Activated CD8-positive, alpha-beta memory T cell treated with anti-CD3 and anti-CD28 coated beads for 24 hours (primary cell): ENCODE measurements around the gene ZNG1B.
"Not testable (repeated sequence)": the region's sequence is repeated elsewhere in the genome, so short reads cannot be mapped to it uniquely, and the experiment has no call there.

Experiments
- DNase-seq: peaks from one replicate; pipeline ENCODE4 v3.0.0-alpha.2; 2020

Gene ZNG1B

DNA sequence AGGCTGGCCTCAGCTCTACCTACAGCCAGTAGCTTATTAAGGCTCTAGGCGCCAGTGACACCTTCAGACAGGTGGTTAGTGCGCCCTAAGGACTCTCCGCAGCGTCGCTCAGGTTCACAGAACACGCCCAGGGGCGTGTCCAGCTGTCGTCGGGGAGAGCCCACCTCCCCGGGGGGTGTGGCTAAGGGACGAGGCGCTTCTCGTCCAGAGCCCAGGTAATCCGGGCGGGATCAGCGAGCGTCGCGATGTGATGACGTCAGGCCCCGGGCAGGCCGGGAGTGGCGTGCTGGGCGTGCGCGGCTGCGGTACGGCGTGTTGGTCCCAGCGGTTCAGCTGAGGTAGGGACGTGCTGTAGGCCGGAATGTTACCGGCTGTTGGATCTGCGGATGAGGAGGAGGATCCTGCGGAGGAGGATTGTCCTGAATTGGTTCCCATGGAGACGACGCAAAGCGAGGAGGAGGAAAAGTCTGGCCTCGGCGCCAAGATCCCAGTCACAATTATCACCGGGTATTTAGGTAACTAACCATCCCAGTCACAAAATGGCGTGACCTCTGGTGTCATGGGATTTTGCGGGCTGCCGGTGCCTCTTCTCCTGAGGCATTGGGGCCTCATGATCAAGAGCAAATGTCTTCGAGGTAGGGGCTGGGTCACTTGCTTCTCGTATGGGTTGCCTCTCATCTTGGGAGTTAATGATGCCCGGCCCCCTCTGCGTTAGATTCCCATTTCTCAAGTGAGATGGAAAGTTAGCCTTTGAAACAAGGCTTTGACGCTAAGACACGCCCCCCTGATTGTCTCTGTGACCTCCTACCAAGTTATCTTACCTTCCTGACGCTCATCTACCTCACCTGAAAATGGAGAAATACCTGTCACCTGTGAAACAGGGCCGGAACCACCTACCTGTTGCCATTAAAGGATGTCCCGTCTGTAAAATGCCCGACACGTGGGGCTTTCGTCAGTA lies at the start of gene ZNG1B:
ZNG1B (plus strand) TSS at position 184 of the 958 bp plus-strand sequence; CDS start at position 362, 178 bp downstream.
- DNase-seq, result peak; percentile 80

DNA sequence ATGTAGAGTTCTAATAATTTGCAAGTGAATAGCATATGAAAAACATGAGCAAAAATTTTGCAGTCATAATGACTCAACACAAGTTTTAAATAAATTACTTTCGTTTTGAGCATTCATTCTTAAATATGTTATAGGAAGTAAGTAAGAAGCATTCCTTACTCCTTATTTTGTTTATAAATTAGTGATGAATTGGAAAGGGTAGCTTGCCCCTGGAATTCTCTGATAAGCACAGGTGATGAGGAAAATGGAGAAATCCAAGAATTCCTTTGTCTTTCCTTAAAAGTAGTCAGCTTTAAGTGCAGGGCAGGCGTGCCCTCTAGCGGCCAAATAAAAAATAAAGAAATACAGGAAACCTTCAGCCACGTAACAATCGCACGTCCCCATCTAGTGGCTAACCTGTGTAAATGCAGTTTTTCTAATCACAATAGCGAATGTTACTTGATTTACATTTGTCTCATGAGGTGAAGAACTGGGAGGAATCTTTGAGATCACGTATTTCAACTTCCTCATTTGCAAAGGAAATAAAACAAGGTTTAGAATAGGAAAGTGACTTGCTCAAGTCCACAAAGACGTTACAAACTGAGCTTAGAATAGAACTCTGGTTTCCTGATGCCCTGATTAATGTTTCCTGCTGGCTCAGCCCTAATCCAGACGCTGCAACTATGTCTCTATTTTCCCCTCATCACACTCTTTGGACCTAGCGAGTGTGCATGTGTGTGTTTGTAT lies 47.2 kb upstream of the ZNG1B start:
- no peak for DNase-seq

DNA sequence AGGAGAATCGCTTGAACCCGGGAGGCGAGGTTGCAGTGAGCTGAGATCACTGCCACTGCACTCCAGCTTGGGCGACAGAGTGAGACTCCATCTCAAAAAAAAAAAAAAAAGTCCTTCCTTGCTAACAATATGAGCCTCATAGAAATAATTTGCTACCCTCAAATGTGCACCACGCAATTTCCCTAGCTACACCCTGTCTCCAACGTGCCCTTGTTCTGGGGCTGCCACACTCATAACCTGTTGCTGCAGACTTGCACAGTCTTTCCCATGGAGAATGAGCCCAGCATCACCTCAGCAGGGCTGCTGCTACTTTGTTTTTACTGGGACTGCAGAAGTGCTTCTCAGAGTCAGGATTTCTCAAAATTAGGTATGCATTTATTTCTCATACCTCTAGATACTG lies 46.4 kb upstream of the ZNG1B start:
- DNase-seq, result no peak

DNA sequence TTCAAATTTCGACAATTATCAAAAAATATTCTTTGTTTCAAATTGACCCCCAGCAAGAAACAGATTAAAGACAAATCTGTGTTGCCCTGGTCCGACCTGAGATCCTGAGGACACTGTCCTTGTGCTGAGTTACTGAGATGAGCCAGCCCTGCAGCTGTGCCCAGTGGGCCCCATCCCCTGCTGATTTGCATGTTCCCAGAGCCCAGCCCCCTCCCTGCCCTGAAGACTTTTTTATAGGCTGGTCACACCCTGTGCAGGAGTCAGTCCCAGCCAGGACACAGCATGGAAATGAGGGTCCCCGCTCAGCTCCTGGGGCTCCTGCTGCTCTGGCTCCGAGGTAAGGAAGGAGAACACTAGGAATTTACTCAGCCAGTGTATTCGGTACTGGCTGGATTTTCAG lies 31.4 kb upstream of the ZNG1B start:
- DNase-seq, result no peak

DNA sequence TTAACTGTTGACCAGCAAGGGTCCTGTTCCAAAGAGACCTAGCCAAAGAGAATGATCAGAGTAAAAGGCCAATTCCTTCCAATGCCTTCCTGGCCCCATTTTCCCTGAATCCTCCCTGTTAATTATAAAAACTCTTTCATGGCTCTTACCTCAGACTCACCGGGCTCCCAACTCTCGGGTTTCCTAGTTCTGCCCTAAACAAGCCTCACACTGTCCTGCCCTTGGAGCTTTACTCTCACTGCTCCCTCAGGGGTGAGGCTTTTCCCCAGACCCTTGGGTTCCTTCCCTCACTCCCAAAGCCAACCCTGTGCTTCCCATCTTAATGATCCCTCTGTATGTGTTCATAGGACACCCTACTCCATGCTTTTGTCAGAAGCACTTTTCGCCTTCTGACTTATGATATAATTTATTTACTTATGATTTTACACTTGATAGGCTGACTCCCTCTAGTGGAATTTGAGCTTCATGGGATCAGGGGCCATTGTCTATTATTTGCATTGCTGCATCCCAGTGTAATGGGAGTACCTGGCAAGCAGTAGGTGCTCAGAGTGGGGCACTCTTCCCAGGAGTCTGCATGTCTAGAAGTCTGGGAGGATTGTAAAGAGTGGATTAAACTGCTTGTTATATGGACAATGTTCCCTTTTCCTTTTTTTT lies 29.9 kb upstream of the ZNG1B start:
- DNase-seq, result no peak

DNA sequence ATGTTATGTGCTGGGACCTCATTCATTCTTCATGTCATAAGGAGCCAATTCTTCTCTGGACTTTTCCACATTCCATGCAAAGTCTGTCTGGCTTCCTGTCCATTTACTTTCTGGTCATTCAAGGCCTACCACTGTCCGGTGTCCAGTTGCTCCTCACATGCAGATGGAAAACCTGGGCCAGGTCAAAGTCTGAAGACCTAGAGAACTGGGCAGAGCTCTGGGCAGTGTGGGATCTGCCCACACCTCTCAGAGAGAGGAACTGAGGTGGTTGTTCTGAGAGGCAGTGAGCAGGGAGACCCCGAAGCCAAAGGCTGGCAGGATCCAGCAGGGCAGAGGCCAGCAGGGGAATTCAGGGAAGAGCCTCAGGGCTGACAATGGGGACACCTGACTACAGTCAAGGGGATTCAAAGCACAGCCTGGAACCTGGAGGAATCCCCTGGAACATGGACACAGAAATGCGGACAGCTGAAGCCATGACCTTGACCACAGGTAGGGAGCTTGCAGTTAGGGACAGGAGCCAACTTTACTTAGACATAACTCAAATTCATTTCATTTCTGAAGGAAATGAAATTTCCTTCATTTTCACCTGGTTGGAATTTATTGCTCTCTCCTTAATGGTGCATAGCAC lies 25.7 kb upstream of the ZNG1B start:
- DNase-seq, result not testable (repeated sequence)

DNA sequence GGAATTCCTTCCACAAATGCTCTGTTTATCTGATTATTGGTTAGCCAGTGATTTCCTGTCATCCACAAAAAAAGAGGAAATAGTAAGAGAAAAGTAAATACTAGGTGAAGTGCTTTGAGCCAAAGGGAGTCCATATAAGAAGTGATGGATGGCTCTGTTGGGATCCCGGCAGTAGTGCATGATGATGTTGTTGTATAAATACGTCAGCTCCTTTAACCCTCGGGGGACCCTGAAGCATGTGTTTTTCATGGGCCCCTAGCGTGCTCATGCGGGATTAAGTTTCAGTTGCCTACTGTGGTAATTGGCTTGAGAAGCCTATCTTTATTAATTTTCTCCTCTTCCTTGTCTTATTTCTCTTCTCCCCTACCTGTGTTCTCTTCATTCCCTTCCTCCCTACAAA lies 24.7 kb upstream of the ZNG1B start:
- not testable (repeated sequence) for DNase-seq

DNA sequence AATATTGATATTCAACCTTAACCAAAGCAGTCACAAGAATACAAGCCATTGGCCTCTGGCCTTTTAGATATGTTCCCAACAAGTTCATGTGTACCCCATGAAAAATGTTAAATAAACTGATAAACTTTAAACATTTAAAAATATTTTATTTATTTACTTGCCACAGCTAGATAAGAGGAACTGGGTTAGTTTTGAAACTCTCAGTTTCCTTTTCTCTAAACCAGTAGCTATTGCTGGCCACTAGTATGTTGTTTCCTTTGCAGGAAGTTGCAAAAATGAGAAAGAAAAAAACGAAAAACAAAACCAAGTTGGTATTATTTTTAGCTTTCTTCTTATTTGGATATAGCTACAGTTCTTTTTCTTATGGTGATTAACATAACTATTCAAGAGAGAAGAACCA lies 5.7 kb upstream of the ZNG1B start:
- DNase-seq, result not testable (repeated sequence)

DNA sequence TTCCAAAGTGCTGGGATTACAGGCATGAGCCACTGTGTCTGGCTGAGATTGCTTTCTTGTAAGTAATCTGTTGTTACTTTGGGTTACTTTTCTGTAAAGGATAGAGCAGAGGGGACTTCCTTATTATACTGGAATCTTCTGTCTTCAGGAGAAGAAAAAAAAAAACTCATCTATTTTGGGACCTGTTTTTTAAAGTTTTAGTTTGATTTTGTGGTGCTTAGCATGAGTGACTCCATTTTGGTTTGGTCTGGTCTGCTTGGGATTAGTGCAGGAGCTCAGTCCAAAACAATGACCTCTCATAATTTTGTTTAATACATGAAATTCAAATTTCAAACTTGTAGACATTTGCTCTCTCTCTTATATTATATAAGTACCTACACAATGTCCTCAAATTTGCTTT lies 4.0 kb upstream of the ZNG1B start:
- not testable (repeated sequence) for DNase-seq

DNA sequence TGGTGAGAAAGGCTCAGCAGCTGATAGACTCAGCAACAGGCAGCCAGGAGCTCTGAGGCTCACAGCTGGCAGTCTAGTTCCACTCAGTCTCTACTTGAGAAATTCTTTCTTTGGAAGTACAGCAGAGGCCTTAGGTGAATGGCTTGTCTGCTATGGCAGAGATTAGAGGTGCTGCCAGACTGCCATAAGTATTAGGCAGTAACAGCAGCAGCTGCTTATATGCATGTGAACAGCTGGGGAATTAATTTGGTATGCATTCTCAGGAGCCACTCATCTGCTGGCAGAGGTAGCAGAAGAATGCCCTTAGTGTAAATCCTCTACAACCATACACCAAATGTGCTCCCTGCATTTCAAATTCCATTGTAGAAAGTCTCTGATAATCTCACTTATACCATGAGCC lies 28.3 kb downstream of the ZNG1B start:
- not testable (repeated sequence) for DNase-seq

DNA sequence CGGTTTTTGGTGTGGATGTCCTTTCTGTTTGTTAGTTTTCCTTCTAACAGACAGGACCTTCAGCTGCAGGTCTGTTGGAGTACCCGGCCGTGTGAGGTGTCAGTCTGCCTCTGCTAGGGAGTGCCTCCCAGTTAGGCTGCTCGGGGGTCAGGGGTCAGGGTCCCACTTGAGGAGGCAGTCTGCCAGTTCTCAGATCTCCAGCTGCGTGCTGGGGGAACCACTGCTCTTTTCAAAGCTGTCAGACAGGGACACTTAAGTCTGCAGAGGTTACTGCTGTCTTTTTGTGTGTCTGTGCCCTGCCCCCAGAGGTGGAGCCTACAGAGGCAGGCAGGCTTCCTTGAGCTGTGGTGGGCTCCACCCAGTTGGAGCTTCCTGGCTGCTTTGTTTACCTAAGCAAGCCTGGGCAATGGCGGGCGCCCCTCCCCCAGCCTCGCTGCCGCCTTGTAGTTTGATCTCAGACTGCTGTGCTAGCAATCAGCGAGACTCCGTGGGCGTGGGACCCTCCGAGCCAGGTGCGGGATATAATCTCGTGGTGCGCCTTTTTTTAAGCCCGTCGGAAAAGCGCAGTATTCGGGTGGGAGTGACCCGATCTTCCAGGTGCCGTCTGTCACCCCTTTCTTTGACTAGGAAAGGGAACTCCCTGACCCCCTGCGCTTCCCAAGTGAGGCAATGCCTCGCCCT lies 39.3 kb downstream of the ZNG1B start:
- DNase-seq, result not testable (repeated sequence)

DNA sequence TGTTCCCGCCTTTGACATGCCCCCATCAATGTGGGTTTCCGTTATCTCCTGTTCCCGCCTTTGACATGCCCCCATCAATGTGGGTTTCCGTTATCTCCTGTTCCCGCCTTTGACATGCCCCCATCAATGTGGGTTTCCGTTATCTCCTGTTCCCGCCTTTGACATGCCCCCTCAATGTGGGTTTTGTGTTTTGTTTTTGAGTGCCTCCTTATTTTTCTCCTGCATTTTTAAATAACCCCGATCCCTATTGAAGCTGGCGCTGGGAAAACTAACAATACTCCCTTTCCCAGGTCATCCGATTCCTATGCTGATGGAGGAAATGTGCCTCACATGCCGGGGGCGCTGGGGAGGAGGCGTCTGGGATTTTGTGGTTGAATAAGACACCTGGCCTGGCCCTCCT lies 59.0 kb downstream of the ZNG1B start:
- not testable (repeated sequence) for DNase-seq

DNA sequence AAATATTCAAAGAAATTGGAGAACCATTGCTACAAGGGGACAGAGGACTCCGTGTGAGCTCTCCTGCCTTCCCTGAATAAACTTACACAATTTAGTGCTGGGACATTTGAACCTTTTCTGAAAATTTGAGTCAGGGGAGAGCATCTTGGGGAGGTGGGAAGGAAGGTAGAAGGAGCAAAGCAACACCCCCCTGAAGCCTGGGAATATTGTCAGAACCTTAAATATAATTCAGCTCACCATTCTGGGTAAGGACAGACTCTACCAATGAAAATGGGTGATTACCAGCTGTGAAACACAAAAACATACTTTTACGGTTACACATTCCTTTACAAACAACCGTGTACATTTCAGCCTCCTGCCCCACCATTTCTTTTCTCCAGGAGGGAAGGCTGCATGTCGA lies 60.9 kb downstream of the ZNG1B start, which contains the start of gene FOXD4L1:
FOXD4L1 (plus strand) TSS at position 301 of the 400 bp plus-strand sequence. CDS start 592 bp downstream, outside the sequence.
- DNase-seq, result not testable (repeated sequence)

DNA sequence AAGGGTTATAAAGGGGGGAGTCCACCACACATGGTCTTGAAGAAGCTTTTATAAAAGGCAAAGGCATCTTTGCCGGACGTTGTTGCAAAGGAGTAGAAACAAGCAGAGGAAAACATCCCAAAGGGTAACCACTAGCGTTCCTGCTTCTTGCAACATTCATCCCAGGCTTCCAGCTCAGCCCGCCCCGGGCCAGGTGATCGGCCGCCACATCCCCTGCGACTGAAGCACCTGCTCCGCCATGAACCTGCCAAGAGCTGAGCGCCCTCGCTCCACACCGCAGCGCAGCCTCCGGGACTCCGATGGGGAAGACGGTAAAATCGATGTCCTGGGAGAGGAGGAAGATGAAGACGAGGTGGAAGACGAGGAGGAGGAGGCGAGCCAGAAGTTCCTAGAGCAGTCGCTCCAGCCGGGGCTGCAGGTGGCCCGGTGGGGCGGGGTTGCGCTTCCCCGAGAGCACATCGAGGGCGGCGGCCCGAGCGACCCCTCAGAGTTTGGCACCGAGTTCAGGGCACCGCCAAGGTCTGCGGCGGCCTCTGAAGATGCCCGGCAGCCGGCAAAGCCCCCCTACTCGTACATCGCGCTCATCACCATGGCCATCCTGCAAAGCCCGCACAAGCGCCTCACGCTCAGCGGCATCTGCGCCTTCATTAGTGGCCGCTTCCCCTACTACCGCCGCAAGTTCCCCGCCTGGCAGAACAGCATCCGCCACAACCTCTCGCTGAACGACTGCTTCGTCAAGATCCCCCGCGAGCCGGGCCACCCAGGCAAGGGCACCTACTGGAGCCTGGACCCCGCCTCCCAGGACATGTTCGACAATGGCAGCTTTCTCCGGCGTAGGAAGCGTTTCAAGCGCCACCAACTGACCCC lies 61.8 kb downstream of the ZNG1B start:
- peak; percentile 61 for DNase-seq

DNA sequence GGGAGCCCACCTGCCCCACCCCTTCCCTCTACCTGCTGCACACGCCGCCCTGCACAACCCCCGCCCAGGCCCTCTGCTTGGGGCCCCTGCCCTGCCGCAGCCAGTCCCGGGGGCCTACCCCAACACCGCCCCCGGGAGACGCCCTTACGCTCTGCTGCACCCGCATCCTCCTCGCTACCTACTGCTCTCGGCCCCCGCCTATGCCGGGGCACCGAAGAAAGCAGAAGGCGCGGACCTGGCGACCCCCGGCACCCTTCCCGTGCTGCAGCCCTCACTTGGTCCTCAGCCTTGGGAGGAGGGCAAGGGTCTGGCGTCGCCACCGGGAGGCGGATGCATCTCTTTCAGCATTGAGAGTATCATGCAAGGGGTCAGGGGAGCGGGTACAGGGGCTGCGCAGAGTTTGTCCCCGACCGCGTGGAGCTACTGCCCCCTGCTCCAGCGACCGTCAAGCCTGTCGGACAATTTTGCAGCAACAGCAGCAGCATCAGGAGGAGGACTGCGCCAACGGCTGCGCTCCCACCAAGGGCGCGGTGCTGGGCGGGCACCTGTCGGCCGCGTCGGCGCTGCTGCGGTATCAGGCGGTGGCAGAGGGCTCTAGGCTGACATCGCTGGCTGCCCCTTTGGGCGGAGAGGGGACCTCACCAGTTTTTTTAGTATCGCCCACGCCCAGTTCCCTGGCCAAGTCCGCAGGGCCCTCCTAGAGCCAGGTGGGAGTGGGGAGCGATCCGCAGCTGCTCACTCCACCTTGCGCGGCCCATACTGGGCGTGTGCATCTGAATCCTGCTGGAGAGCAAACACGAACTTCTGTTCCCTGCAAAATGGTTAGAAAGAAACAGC lies 62.6 kb downstream of the ZNG1B start:
- peak; percentile 59 for DNase-seq

DNA sequence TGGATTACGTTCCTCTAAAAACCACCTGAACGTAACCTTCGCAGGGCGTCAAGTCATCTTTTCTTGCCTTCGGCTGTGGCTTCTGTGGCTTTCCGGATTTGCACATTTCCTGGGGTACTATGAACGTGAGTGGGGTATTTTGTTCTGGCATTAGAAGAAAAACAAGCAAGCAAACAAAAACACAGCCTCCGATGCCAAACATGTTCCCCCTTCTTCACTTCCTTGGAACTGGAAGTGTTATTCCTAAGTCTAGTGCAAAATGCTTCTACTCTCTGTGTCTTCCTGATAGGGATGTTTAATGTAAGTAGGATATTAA lies 63.2 kb downstream of the ZNG1B start:
- not testable (repeated sequence) for DNase-seq

DNA sequence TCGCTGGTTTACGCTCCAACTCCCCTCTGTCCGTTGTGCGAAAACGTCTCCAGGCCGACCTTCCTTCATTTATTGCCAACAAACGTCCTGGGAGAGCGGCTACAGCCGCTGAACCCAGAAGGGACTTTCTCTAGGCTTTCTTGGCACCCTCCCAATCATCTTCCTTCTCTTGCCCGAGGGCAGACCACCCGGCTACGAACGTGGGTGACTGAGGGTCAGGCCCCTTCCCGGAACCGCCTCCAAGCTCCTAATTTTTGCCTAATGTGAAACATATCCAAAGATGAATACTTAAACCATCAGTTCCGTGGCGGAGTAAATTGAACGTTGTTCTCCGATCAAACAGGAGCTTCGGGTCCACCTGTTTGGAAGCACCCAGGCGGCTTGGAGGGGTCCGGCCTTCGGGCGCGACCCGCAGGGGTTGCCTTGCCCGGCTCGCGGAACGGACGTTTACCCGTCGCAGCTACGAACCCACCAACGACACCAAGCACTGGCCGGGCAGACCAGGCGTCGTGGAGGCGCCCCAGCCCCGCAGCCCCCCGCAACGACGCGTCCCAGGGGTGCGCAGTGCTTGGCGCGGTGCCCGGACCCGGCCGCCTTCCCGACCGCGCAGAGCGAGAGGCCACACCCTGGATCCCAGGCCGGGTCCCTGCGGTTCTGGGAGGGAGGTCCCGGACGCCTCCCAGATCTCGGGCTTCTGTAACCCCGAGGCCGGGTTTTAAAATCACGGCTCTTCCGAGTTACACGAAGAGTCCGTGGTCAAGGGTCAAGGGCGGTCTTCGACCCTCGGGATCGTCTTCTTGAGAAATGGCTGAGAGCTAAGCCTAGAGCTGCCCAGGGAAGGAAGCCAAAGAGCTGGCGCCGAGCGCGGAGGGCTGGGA lies 65.0 kb downstream of the ZNG1B start:
- peak; percentile 66 for DNase-seq

DNA sequence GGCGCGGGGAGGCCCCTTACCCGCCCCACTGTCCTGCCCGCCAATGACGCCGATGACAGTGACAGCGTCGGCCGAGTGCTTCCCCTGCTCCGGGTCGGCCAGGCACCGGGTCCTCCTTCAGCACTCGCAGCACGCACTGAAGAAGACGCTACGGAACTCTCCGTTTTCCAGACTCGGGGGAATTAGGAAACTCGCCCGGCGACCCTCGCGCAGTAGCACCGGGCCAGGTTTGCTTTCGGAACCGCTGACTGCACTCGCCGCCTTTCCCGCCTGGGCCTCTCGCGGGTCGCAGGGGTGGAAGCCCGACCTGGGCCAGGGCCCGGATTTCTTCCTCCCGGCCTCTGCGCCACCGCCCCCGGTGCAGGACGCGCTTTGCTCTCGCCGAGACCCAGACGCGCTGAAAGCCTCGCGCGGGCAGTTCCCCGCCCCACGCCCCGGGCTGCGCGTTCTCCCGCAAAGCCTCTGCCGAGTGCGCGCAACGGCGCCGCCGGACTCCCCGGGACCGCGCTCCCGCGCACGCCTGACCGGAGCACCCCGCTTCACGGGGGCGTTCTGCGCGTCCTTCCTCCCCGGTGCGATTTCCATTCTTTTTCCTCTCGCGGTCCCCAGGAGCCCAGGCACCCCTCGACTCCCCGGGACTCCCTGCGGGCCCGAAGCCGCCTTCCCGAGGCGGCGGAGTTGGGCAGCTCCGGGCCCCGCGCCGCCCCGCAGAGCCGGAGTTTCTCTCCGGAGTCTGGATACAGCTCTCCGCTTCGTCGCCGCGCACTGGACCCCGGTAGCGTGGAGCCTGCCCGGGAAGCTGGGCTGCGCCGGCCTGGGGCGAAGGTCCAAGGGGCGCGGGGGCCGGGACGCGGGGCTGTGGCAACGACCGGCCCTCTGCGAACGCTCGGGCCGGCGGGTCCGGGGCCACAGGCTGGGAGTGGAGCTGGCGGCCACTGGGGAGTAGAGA lies 65.9 kb downstream of the ZNG1B start:
- DNase-seq, result peak; percentile 74
